Measurements from ENCODE around the gene ASRGL1. TPM values are rescaled to one million over a fixed set of nuclear protein-coding genes. Genes with fewer than 3 reads are reported as not detected.
A peak's percentile ranks its signal among the peaks of the same experiment; 100 is the strongest.

The ASRGL1 gene
- total and polyA plus RNA-seq, 8 donors: 2.9 to 82.0 (median 35.3) TPM

GRCh38 chr11:62420882-62421281 lies 83.6 kb downstream of the ASRGL1 start:
- intact Hi-C loops (cut with DNase I; ENCODE audit: low total_unique reads): loop anchor here (5.0 kb wide), 1 partner anchor 121 kb away; no protein-coding TSS in a partner anchor

GRCh38 chr11:62421996-62422395 lies 84.7 kb downstream of the ASRGL1 start:
- H3K27me3 ChIP-seq: no peaks in the 10 kb centered on the region
- DNase-seq: peak in 1 of 2 donors; percentile 34
- peaks cover 19 to 47% (median 31%) of the 10 kb centered on the region in 4 donors for H3K4me1 ChIP-seq
- no peaks in the 10 kb centered on the region for H3K9me3 ChIP-seq
- H3K36me3 ChIP-seq: no peaks in the 10 kb centered on the region
- TF ChIP-seq EP300 (IDR thresholded peaks at IDR 0.05) (no peak), POLR2A (IDR thresholded peaks at IDR 0.05) (no peak), POLR2AphosphoS5 (IDR thresholded peaks at IDR 0.05) (no peak), CTCF (IDR thresholded peaks at IDR 0.05) (no peak)
- H3K27ac ChIP-seq: no peak overlapping the region
- H3K4me3 ChIP-seq: no peak overlapping the region
- 68 to 82% (median 73%) methylated on average over 7 of the region's 7 CpGs for WGBS, 5 donors
- intact Hi-C loops (cut with DNase I; ENCODE audit: low total_unique reads): loop anchor here (5.0 kb wide), 1 partner anchor 120 kb away; no protein-coding TSS in a partner anchor

More at GRCh38 chr11:62420882-62421281, 83.6 kb downstream of the ASRGL1 start:
- WGBS, 5 donors: 95 to 100% (median 98%) methylated on average over 3 of the region's 3 CpGs
- no peak for TF ChIP-seq CTCF (IDR thresholded peaks at IDR 0.05)
- no peak for TF ChIP-seq EP300 (IDR thresholded peaks at IDR 0.05)
- no peak for TF ChIP-seq POLR2A (IDR thresholded peaks at IDR 0.05)
- no peak for TF ChIP-seq POLR2AphosphoS5 (IDR thresholded peaks at IDR 0.05)
- Histone ChIP-seq H3K27me3 (no peaks in the 10 kb centered on the region), H3K4me1 (peaks cover 19 to 47% (median 27%) of the 10 kb centered on the region in 4 donors), H3K27ac (peak overlapping the region in 2 of 5 donors; percentile 62 to 68), H3K9me3 (no peaks in the 10 kb centered on the region), H3K36me3 (no peaks in the 10 kb centered on the region), H3K4me3 (no peak overlapping the region)
- DNase-seq: no peak

- DNase-seq: no peak
These were observed 85.8 kb downstream of the ASRGL1 start for GRCh38 chr11:62423012-62423411.

GRCh38 chr11:62427630-62428233 lies 90.5 kb downstream of the ASRGL1 start:
- Histone ChIP-seq H3K27ac (peak overlapping the region in 3 of 5 donors; percentile 27 to 55 (median 51)), H3K4me3 (no peak overlapping the region), H3K27me3 (no peaks in the 10 kb centered on the region), H3K4me1 (peaks cover 8 to 57% (median 30%) of the 10 kb centered on the region in 4 donors), H3K36me3 (no peaks in the 10 kb centered on the region), H3K9me3 (no peaks in the 10 kb centered on the region)
- TF ChIP-seq POLR2A (IDR thresholded peaks at IDR 0.05) (no peak), EP300 (IDR thresholded peaks at IDR 0.05) (no peak), POLR2AphosphoS5 (IDR thresholded peaks at IDR 0.05) (no peak), CTCF (IDR thresholded peaks at IDR 0.05) (no peak)
- intact Hi-C loops (cut with DNase I; ENCODE audit: low total_unique reads): no loop called here
- WGBS, 5 donors: 45 to 52% (median 51%) methylated on average over 6 of the region's 6 CpGs
- no peak for DNase-seq

More at GRCh38 chr11:62423012-62423411, 85.8 kb downstream of the ASRGL1 start:
- peak overlapping the region in 1 of 5 donors; percentile 21 for H3K27ac ChIP-seq
- H3K9me3 ChIP-seq: no peaks in the 10 kb centered on the region
- H3K27me3 ChIP-seq: no peaks in the 10 kb centered on the region
- no peak overlapping the region for H3K4me3 ChIP-seq
- TF ChIP-seq CTCF (IDR thresholded peaks at IDR 0.05) (no peak), POLR2AphosphoS5 (IDR thresholded peaks at IDR 0.05) (no peak), POLR2A (IDR thresholded peaks at IDR 0.05) (no peak), EP300 (IDR thresholded peaks at IDR 0.05) (no peak)
- H3K36me3 ChIP-seq: no peaks in the 10 kb centered on the region
- 71 to 75% (median 74%) methylated on average over 4 of the region's 4 CpGs for WGBS, 5 donors
- H3K4me1 ChIP-seq: peaks cover 19 to 50% (median 32%) of the 10 kb centered on the region in 4 donors
- intact Hi-C loops (cut with DNase I; ENCODE audit: low total_unique reads): loop anchor here (5.0 kb wide), 1 partner anchor 119 kb away; no protein-coding TSS in a partner anchor
